DMS53 (cell line): ENCODE results near the gene RGS3.
"Not testable (repeated sequence)": the region's sequence is repeated elsewhere in the genome, so short reads cannot be mapped to it uniquely, and the experiment has no call there.

Source experiments
- DNase-seq: peaks from one replicate; lab custom pipeline; 2025; lab: John Stamatoyannopoulos, UW

The RGS3 gene

GRCh38 chr9:113636693-113637092, 173.2 kb downstream of the RGS3 start:
- DNase-seq = no peak

GRCh38 chr9:113638490-113638889, 175.0 kb downstream of the RGS3 start:
- DNase-seq = no peak

GRCh38 chr9:113638897-113639296, 175.4 kb downstream of the RGS3 start:
- DNase-seq = no peak

GRCh38 chr9:113639411-113639970, 176.0 kb downstream of the RGS3 start:
- not testable (repeated sequence) for DNase-seq

- no peak for DNase-seq
Observed at GRCh38 chr9:113640418-113640817, 176.9 kb downstream of the RGS3 start.

- no peak for DNase-seq
Observed at GRCh38 chr9:113641100-113641885, 177.8 kb downstream of the RGS3 start.

- DNase-seq = no peak
Observed at GRCh38 chr9:113644321-113644720, 180.8 kb downstream of the RGS3 start.

- DNase-seq = no peak
Observed at GRCh38 chr9:113645227-113645977, 181.9 kb downstream of the RGS3 start.

- DNase-seq = no peak
Observed at GRCh38 chr9:113645978-113646253, 182.4 kb downstream of the RGS3 start.

- DNase-seq = no peak
Observed at GRCh38 chr9:113646491-113646890, 183.0 kb downstream of the RGS3 start.
